ENCODE results near the gene SSBP4. TPM values are rescaled to one million over a fixed set of nuclear protein-coding genes. Genes with fewer than 3 reads are reported as not detected.

Gene SSBP4
- total and polyA plus RNA-seq, 2 donors (not counting 1 experiment from before 2014, with no cell fraction given) = 12.8 to 58.6 TPM

- no peak overlapping the region for H3K4me3 ChIP-seq (replicated peaks in 1 of 4; ENCODE audit: control extremely low read depth in 1 of 4, insufficient read depth in 1 of 4, low read depth in 3 of 4, low read length in 4 of 4)
- H3K79me2 ChIP-seq (ENCODE audit: control insufficient read depth, insufficient read depth, low read length) = no peaks in the 10 kb centered on the region
- no peak overlapping the region for H2AFZ ChIP-seq (ENCODE audit: low read length)
- H3K4me2 ChIP-seq (ENCODE audit: extremely low read depth, insufficient read depth, low read length) = no peak overlapping the region
- H3K27me3 ChIP-seq (ENCODE audit: control insufficient read depth, insufficient read depth, low read length) = no peaks in the 10 kb centered on the region
- no peak overlapping the region for H3K9ac ChIP-seq (ENCODE audit: insufficient read depth, low read length)
- DNase-seq (ENCODE audit: low read depth in 2 of 2) = no peak
- H4K20me1 ChIP-seq (ENCODE audit: control insufficient read depth, extremely low read depth, insufficient read depth, low read length) = no peaks in the 10 kb centered on the region
- no peak overlapping the region for H3K27ac ChIP-seq (ENCODE audit: insufficient read depth, low read length)
- H3K4me1 ChIP-seq (ENCODE audit: control insufficient read depth, extremely low read depth, insufficient read depth, low read length) = peaks cover 14% of the 10 kb centered on the region
- peaks cover 17% of the 10 kb centered on the region for H3K36me3 ChIP-seq (ENCODE audit: control insufficient read depth, insufficient read depth, low read length)
- H3K9me3 ChIP-seq (ENCODE audit: control insufficient read depth, insufficient read depth, low read depth, low read length) = no peaks in the 10 kb centered on the region
- TF ChIP-seq, protein P1, sequence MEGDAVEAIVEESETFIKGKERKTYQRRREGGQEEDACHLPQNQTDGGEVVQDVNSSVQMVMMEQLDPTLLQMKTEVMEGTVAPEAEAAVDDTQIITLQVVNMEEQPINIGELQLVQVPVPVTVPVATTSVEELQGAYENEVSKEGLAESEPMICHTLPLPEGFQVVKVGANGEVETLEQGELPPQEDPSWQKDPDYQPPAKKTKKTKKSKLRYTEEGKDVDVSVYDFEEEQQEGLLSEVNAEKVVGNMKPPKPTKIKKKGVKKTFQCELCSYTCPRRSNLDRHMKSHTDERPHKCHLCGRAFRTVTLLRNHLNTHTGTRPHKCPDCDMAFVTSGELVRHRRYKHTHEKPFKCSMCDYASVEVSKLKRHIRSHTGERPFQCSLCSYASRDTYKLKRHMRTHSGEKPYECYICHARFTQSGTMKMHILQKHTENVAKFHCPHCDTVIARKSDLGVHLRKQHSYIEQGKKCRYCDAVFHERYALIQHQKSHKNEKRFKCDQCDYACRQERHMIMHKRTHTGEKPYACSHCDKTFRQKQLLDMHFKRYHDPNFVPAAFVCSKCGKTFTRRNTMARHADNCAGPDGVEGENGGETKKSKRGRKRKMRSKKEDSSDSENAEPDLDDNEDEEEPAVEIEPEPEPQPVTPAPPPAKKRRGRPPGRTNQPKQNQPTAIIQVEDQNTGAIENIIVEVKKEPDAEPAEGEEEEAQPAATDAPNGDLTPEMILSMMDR (conservative IDR thresholded peaks at IDR 0.05 in 1 of 2, IDR thresholded peaks at IDR 0.05 in 1 of 2; ENCODE audit: low read depth in 1 of 2, low read length in 2 of 2) = no peak
- TF ChIP-seq EZH2 (IDR thresholded peaks at IDR 0.05; ENCODE audit: low read length, missing control alignments) = no peak
These were observed 33.2 kb downstream of the SSBP4 start for GRCh38 chr19:18452386-18452785.

- no peaks in the 10 kb centered on the region for H4K20me1 ChIP-seq (ENCODE audit: control insufficient read depth, extremely low read depth, insufficient read depth, low read length)
- H3K36me3 ChIP-seq (ENCODE audit: control insufficient read depth, insufficient read depth, low read length) = peaks cover 19% of the 10 kb centered on the region
- TF ChIP-seq, protein P1 (conservative IDR thresholded peaks at IDR 0.05 in 1 of 2, IDR thresholded peaks at IDR 0.05 in 1 of 2; ENCODE audit: low read depth in 1 of 2, low read length in 2 of 2) = no peak
- TF ChIP-seq EZH2 (IDR thresholded peaks at IDR 0.05; ENCODE audit: low read length, missing control alignments) = no peak
- no peaks in the 10 kb centered on the region for H3K79me2 ChIP-seq (ENCODE audit: control insufficient read depth, insufficient read depth, low read length)
- H3K4me1 ChIP-seq (ENCODE audit: control insufficient read depth, extremely low read depth, insufficient read depth, low read length) = peaks cover 14% of the 10 kb centered on the region
- H3K27ac ChIP-seq (ENCODE audit: insufficient read depth, low read length) = no peak overlapping the region
- H3K9ac ChIP-seq (ENCODE audit: insufficient read depth, low read length) = no peak overlapping the region
- no peak overlapping the region for H3K4me3 ChIP-seq (replicated peaks in 1 of 4; ENCODE audit: control extremely low read depth in 1 of 4, insufficient read depth in 1 of 4, low read depth in 3 of 4, low read length in 4 of 4)
- H3K27me3 ChIP-seq (ENCODE audit: control insufficient read depth, insufficient read depth, low read length) = no peaks in the 10 kb centered on the region
- no peaks in the 10 kb centered on the region for H3K9me3 ChIP-seq (ENCODE audit: control insufficient read depth, insufficient read depth, low read depth, low read length)
- H2AFZ ChIP-seq (ENCODE audit: low read length) = no peak overlapping the region
- H3K4me2 ChIP-seq (ENCODE audit: extremely low read depth, insufficient read depth, low read length) = no peak overlapping the region
- peak in 1 of 2 donors; percentile 43 for DNase-seq (ENCODE audit: low read depth in 2 of 2)
These were observed 34.2 kb downstream of the SSBP4 start for GRCh38 chr19:18453269-18454024.

DNA sequence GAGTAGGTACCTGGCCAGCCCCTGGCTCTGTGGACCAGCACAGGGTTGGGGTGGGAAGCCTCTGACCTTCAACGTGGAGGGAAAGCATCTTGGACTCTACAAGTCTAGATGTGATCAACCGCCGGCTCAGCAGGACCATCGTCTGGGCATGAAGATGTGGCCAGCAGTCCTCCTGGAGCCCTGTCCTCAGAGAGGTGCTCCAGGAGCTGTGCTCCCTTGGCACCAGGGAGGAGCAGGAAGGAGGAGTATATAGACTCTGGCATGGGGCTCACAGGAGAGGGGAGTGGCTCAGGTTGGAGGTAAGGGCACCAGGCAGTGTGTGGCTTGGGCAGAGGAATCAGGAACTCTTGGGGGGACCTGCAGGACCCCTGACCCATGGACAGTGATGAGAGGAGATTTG, 37.1 kb downstream of the SSBP4 start:
- no peaks in the 10 kb centered on the region for H4K20me1 ChIP-seq (ENCODE audit: control insufficient read depth, extremely low read depth, insufficient read depth, low read length)
- peaks cover 25% of the 10 kb centered on the region for H3K4me1 ChIP-seq (ENCODE audit: control insufficient read depth, extremely low read depth, insufficient read depth, low read length)
- TF ChIP-seq, protein P1 (conservative IDR thresholded peaks at IDR 0.05 in 1 of 2, IDR thresholded peaks at IDR 0.05 in 1 of 2; ENCODE audit: low read depth in 1 of 2, low read length in 2 of 2) = no peak
- TF ChIP-seq EZH2 (IDR thresholded peaks at IDR 0.05; ENCODE audit: low read length, missing control alignments) = no peak
- H3K9me3 ChIP-seq (ENCODE audit: control insufficient read depth, insufficient read depth, low read depth, low read length) = no peaks in the 10 kb centered on the region
- no peak overlapping the region for H3K4me3 ChIP-seq (replicated peaks in 1 of 4; ENCODE audit: control extremely low read depth in 1 of 4, insufficient read depth in 1 of 4, low read depth in 3 of 4, low read length in 4 of 4)
- H3K9ac ChIP-seq (ENCODE audit: insufficient read depth, low read length) = no peak overlapping the region
- no peak overlapping the region for H2AFZ ChIP-seq (ENCODE audit: low read length)
- DNase-seq (ENCODE audit: low read depth in 2 of 2) = no peak
- peaks cover 4% of the 10 kb centered on the region for H3K79me2 ChIP-seq (ENCODE audit: control insufficient read depth, insufficient read depth, low read length)
- peaks cover 22% of the 10 kb centered on the region for H3K36me3 ChIP-seq (ENCODE audit: control insufficient read depth, insufficient read depth, low read length)
- H3K27ac ChIP-seq (ENCODE audit: insufficient read depth, low read length) = no peak overlapping the region
- no peaks in the 10 kb centered on the region for H3K27me3 ChIP-seq (ENCODE audit: control insufficient read depth, insufficient read depth, low read length)
- H3K4me2 ChIP-seq (ENCODE audit: extremely low read depth, insufficient read depth, low read length) = no peak overlapping the region
